GM18511 (cell line): ENCODE results near the gene RNF187.
"Not testable (repeated sequence)": the region's sequence is repeated elsewhere in the genome, so short reads cannot be mapped to it uniquely, and the experiment has no call there.

Experiments used
- ATAC-seq: cut with Tn5 transposase; IDR thresholded peaks from one replicate; pipeline ENCODE4 v1.9.1; 2021; ENCODE audit warnings: mild to moderate bottlenecking, moderate library complexity; ENCODE audit not compliant: unreplicated experiment

Gene RNF187

GRCh38 chr1:228459091-228459993 lies 27.8 kb upstream of the RNF187 start:
- peak; percentile 23 for ATAC-seq

DNA sequence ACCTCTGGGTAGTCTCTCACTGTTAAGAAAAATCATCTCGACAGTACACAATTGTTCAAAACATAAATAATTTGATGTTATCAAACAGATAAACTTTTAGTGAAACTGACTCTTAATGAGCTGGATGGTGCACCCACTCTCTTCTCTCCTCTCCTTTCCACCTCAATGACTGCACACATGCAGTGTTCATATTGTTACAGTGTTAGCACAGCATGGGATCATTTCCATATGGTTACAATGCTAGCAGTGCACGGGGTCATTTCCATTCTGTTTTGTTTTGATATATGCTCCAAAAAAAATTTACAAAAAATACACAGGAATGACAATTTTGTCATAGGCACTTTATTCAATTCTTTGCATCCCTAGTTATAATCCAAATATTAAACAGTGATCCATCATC lies 26.4 kb upstream of the RNF187 start:
- ATAC-seq = no peak

DNA sequence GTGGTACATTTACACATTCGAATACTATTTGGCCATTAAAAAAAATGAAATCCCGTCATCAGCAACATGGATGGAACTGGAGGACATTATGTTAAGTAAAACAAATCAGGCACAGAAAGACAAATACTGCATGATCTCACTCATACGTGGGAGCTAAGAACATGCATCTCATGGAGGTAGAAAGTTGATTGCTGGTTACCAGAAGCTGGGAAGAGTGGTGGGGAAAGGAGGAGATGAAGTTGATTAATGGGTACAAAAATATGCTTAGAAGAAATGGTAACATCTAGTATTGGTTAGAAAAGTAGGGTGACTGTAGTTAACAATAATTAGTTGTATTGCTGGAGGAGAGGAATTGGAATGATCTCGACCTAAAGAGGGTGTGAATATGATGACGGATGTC lies 24.6 kb upstream of the RNF187 start:
- ATAC-seq = no peak

DNA sequence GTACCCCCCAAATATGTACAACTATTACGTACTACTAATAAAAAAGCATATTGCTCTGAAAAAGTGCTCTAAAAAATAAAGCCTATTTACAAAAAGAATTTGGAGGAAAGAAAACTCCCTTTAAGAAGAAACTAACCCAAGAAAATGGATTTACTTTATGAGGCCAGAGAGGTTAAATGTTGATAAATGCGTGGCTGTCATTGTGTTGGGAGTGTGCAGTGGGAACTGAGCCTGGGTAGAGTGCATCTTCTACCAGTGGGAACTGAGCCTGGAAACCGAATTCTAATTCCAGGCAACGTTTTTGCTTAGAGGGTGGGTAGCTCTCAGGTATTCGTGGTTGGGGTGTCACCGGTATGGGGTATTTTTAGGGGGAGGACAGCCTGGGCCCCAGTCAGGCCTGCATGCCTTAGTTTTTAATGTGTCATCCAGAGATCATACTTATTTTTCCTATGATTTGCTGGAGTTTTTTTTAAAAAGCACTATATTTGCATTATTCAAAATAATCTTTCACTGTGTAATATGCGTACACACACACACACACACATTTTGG lies 24.1 kb upstream of the RNF187 start:
- ATAC-seq = no peak

- peak; percentile 52 for ATAC-seq
These were observed 23.4 kb upstream of the RNF187 start for GRCh38 chr1:228463559-228464455.

- ATAC-seq = peak; percentile 86
These were observed 22.6 kb upstream of the RNF187 start for GRCh38 chr1:228464487-228464983.

- no peak for ATAC-seq
These were observed 22.0 kb upstream of the RNF187 start for GRCh38 chr1:228465141-228465540.

DNA sequence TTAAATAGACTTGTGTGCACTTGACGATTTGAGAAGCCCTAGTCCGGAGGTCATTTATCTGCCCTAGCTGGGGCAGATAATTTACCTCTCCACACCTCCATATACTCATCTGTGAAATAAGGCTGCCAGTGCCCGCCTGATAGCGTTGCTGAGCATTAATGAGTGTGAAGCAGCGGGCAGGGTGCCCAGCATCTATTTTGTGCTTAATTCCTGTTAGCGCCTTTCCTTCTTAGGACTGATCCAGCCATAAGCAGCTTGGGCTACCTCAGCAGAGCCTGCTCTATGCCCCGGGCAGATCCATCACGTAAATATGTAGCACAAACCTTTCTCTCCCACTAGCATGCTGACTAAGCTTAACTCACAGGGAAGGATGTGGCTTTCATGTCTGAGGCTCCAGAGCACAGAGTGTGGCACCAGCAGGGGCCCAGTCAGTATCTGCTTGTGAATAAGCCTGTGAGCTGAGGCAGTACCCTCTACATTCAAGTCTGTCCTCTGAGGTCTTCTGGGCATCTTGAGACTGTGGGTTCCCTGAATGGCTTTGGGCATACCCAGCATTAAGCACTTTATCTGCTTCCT lies 21.5 kb upstream of the RNF187 start:
- ATAC-seq = no peak

GRCh38 chr1:228468188-228468587 lies 19.0 kb upstream of the RNF187 start:
- not testable (repeated sequence) for ATAC-seq

DNA sequence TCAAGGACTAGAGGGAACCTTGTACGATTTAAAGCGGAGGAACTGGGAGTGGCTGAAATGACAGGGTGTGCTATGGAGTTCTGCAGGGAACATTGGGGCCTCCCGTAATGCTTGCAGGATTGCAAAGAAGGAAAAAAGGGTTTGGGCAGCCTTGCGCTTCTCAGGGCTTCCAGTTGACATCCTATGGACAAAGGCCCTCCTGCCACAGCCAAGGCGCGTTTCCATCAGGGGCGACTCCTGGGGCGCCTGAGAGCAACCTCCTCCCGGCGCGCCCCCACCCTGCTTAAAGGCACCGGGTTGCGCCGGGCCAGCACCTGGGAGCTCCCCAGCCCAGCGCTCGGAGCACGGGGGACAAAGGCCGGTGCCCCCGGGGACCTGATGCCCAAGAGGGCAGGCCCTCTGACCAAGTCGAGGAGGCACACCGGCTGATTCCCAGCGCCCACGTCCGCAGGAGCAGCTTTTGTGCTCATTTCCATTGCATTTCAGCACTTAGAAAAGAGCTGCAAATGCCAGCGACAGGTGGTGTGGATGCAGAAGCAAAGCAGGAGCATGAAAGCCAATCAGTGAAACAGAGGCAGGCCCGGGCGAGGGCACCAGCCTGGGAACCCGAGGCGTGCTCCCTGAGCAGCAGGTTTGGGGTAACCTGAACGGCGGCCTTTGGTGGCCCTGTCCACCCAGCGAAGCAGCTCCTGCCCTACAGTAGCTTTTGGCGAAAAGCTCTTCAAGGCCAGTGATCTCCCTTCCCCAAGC lies 17.6 kb upstream of the RNF187 start:
- no peak for ATAC-seq

DNA sequence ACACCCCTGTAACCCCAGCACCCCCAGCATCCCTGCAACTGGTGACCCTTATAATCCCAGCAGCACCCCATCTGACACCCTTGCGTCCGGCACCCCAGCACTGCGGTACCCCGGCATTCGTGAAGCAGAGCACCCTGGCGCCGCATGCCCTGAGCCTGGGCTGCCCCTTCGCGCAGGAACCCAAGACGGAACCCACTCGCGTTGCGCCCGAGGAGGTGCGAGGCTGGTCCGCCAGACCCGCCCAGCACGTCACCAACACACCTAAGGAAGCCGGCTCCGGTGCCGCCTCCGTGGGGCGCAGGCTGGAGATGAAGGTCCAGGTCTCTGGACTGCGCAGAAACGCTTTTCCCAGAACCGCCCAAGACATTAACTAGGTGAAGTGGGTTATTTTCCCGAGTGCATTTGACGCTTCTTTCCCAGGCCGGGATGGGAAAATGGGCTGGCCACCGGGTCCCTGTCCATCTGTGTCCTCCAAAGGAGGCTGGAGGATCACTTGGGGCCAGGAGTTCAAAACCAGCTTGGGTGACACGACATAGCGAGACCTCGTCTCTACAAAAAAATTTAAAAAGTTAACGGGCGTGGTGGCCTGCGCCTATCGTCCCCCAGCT lies 15.9 kb upstream of the RNF187 start:
- no peak for ATAC-seq

DNA sequence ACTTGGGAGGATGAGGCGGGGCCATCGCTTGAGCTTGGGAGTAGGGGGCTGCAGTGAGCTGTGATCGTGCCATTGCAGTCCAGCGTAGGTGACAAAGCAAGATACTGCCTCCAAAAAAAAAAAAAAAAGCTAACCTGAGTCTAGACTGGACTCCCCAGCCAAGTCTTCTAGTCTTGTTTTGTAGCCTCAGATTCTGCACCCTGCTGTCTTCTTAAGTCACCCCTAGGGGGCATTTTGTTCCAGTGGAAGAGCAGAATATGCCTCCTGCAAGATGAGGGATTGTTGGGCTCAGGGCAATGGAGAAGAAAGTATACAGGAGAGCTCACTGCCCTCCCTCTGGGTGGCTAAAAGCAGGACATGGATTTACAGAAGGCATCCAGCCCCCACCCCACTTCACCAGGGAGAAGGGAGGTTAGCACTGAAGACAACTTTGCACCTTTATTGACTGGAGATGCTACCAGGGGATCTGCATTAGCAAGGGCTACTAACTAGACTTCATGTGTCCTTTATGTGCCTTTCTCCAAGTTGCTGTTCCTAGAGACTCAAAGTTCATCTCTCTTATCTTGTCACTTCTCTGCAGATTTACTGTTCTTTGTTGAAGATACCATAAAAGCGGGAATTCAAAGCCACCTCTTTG lies 15.3 kb upstream of the RNF187 start:
- no peak for ATAC-seq

GRCh38 chr1:228472655-228473054 lies 14.5 kb upstream of the RNF187 start:
- no peak for ATAC-seq

GRCh38 chr1:228474507-228474906 lies 12.7 kb upstream of the RNF187 start:
- ATAC-seq = no peak

DNA sequence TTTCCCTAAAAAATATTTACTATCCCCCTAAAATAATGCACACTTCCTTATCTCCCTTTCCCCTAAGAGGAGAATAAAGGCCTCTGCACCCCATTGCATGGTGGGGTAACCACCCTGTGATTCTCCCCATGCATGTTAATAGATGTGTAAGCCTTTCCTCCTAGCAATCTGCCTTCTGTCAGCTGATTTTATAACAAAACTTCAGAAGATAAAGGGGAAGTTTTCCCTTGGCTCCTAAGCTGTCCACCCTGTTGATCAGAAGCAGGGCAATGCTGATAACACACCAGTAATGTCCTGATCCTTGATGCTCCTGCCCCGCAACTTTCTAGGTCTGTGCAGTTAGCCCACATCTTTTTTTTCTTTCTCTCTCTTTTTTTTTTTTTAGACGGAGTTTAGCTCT lies 11.4 kb upstream of the RNF187 start:
- ATAC-seq = no peak

- no peak for ATAC-seq
These were observed 9.9 kb upstream of the RNF187 start for GRCh38 chr1:228477263-228477662.

DNA sequence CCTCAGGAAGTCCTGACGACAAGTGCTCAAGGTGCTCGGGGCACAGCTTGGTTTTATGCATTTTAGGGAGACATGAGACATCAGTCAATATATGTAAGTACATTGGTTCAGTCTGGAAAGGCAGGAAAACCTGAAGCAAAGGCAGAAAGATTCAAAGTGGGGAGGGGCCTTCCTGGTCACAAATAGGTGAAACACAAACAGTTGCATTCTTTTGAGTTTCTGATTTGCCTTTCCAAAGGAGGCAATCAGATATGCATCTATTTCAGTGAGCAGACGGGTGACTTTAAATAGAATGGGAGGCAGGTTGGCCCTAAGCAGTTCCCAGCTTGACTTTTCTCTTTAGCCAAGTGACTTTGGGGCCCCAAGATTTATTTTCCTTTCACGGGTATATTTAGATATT lies 8.9 kb upstream of the RNF187 start:
- ATAC-seq = no peak

DNA sequence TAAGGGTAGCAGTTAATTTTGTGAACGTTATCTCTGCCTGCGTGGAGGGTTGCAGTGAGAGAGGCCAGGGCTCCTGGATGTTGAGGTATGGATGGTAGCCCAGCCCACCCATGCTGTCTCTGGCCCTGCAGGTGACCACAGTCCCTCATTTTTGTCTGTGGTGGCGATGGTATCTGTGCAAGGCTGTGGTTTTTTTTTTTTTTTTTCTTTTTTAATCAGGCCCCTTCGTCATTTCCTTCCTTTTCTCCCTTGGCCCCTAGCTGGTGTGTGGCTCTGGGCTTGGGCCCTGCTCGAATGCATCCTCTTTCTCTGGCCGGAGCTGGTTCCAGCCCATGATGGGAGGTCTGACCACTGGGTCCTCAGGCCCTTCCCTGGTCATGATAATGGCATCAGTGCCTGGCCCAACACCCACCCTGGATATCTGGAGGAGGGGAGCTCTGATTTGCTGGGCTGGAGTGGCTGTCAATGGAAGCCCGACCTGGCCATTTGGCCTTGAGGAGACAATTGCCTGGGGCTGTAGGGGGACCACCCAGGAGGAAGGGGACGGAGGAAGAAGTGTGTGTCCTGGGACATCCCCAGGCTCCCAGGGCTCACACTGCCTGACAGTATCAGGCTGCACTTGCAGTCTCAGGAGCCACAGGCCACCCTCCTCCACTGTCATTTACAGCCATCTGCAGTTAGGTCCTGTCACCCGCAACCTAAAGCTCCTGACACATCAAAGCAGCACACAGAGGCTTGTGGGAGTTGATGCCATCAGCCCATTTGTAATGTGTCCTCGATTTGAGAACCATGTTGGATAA lies 8.1 kb upstream of the RNF187 start:
- peak; percentile 82 for ATAC-seq

- no peak for ATAC-seq
These were observed 3.4 kb upstream of the RNF187 start for GRCh38 chr1:228483789-228484188.
